NCI-H446 (cell line): ENCODE data around the gene MRPS34.
A peak's percentile ranks its signal among the peaks of the same experiment; 100 is the strongest.

Experiments
- DNase-seq, 2 experiments: peaks; one replicate each; lab custom pipeline; 2025; lab: John Stamatoyannopoulos, UW

MRPS34 gene

GRCh38 chr16:1781254-1781653, 8.3 kb upstream of the MRPS34 start:
- DNase-seq, result no peak

GRCh38 chr16:1780677-1781072, 7.7 kb upstream of the MRPS34 start:
- DNase-seq, result no peak

GRCh38 chr16:1779741-1780676, 7.1 kb upstream of the MRPS34 start:
- no peak for DNase-seq

- no peak for DNase-seq
Measured at GRCh38 chr16:1779234-1779701, 6.3 kb upstream of the MRPS34 start.

GRCh38 chr16:1778200-1779179, 5.6 kb upstream of the MRPS34 start:
- DNase-seq, result no peak

GRCh38 chr16:1777375-1778199, 4.7 kb upstream of the MRPS34 start:
- DNase-seq, result no peak

- DNase-seq, result no peak
Measured at GRCh38 chr16:1776991-1777374, 4.0 kb upstream of the MRPS34 start.

GRCh38 chr16:1776672-1776955, 3.7 kb upstream of the MRPS34 start:
- DNase-seq, result no peak

- no peak for DNase-seq
Measured at GRCh38 chr16:1775846-1776671, 3.1 kb upstream of the MRPS34 start.

- DNase-seq, result no peak
Measured at GRCh38 chr16:1775006-1775845, 2.3 kb upstream of the MRPS34 start.

- DNase-seq, result no peak
Measured at GRCh38 chr16:1774448-1774780, 1.5 kb upstream of the MRPS34 start.

GRCh38 chr16:1773703-1774447, 941 bp upstream of the MRPS34 start:
- DNase-seq, result no peak

- DNase-seq, result no peak
Measured at GRCh38 chr16:1772362-1772907, 499 bp downstream of the MRPS34 start, which contains the start of gene EME2. TSS of gene EME2 (plus strand) at chr16:1772810. CDS start at chr16:1773228, 418 bp downstream.

- no peak for DNase-seq
Measured at GRCh38 chr16:1771864-1772361, 1.0 kb downstream of the MRPS34 start.

GRCh38 chr16:1771188-1771863, 1.6 kb downstream of the MRPS34 start, which contains the start of gene NME3:
TSS of gene NME3 (minus strand) at chr16:1771543. CDS start at chr16:1771534, 9 bp downstream.
- peak; percentile 13 to 63 for DNase-seq

- DNase-seq, result peak in 1 of 2 experiments; percentile 49
Measured at GRCh38 chr16:1770328-1771187, 2.4 kb downstream of the MRPS34 start.
